PC-3 (cell line): Measurements from ENCODE around the gene PPFIBP1. TPM values are rescaled to one million over a fixed set of nuclear protein-coding genes. Genes with fewer than 3 reads are reported as not detected.

Source experiments
- ATAC-seq: fragments of 200-7000 bp; cut with Tn5 transposase; 2 replicates; pipeline ENCODE4 v1.9.1; 2020; ENCODE audit warnings: mild to moderate bottlenecking, moderate library complexity
- BruUV-seq: library from RNA; stranded (reverse); fragments of 400-500 nt; replicated peaks from 2 replicates; lab custom pipeline; 2021; lab: Mats Ljungman, UMichigan
- CTCF ChIA-PET: fragments of 300-600 bp; sonication (Branson Sonifier 250); formaldehyde crosslinking; loops from one replicate; lab custom pipeline; 2022; ENCODE audit warnings: antibody characterized with exemption; lab: Charles Lee
- POLR2A ChIA-PET: fragments of 300-600 bp; sonication (Branson Sonifier 250); formaldehyde crosslinking; loops from one replicate; lab custom pipeline; 2022; ENCODE audit warnings: antibody characterized with exemption; ENCODE audit not compliant: unreplicated experiment; lab: Charles Lee
- DNase-seq: peaks from one replicate; pipeline ENCODE4 v3.0.0-alpha.2; 2015
- H2AFZ ChIP-seq: fragments of 300-600 bp; sonication (generic); 2 replicates; pipeline ENCODE4 v1.6.0; 2016; ENCODE audit warnings: antibody characterized with exemption, low read length
- H3F3A ChIP-seq: fragments of 300-600 bp; sonication (generic); one replicate; pipeline ENCODE4 v1.6.0; 2017; ENCODE audit warnings: antibody characterized with exemption, low read length, control low read depth, mild to moderate bottlenecking; ENCODE audit not compliant: unreplicated experiment
- H3K27ac ChIP-seq: fragments of 300-600 bp; sonication (generic); 2 replicates; pipeline ENCODE4 v1.5.1; 2016; ENCODE audit warnings: mild to moderate bottlenecking, low read length
- H3K27me3 ChIP-seq: fragments of 300-600 bp; sonication (generic); 2 replicates; pipeline ENCODE4 v1.6.1; 2016; ENCODE audit warnings: low read length, mixed read lengths
- H3K36me3 ChIP-seq: fragments of 300-600 bp; sonication (generic); 2 replicates; pipeline ENCODE4 v1.6.1; 2016; ENCODE audit warnings: low read depth, mixed run types, low read length, mixed read lengths
- H3K4me1 ChIP-seq: fragments of 300-600 bp; sonication (generic); 2 replicates; pipeline ENCODE4 v1.5.1; 2016; ENCODE audit warnings: low read length; ENCODE audit not compliant: insufficient read depth
- H3K4me2 ChIP-seq: fragments of 300-600 bp; sonication (generic); 2 replicates; pipeline ENCODE4 v1.6.0; 2016; ENCODE audit warnings: low read length
- H3K4me3 ChIP-seq: fragments of 300-600 bp; sonication (generic); 2 replicates; pipeline ENCODE4 v1.5.1; 2016; ENCODE audit warnings: mild to moderate bottlenecking, low read length, mixed read lengths
- H3K79me2 ChIP-seq: fragments of 300-600 bp; sonication (generic); 2 replicates; pipeline ENCODE4 v1.6.1; 2017; ENCODE audit warnings: low read length, mixed read lengths
- H3K9ac ChIP-seq: fragments of 300-600 bp; sonication (generic); 2 replicates; pipeline ENCODE4 v1.6.0; 2016; ENCODE audit warnings: mild to moderate bottlenecking, low read length
- H3K9me2 ChIP-seq: fragments of 300-600 bp; sonication (generic); replicated peaks from 2 replicates; pipeline ENCODE4 v1.6.1; 2016; ENCODE audit warnings: mixed run types, low read length, mixed read lengths
- H3K9me3 ChIP-seq: fragments of 300-600 bp; sonication (generic); 2 replicates; pipeline ENCODE4 v1.6.1; 2016; ENCODE audit warnings: low read length, mixed read lengths
- H4K20me1 ChIP-seq: fragments of 300-600 bp; sonication (generic); 2 replicates; pipeline ENCODE4 v1.6.1; 2016; ENCODE audit warnings: low read length, mixed read lengths
- EZH2 ChIP-seq: fragments of 300-600 bp; sonication (generic); IDR thresholded peaks from one replicate; pipeline ENCODE4 v1.6.1; 2017; ENCODE audit warnings: antibody characterized with exemption, mild to moderate bottlenecking, low read length; ENCODE audit not compliant: unreplicated experiment
- EZH2phosphoT487 ChIP-seq: fragments of 300-600 bp; sonication (generic); IDR thresholded peaks from 2 replicates; pipeline ENCODE4 v1.6.1; 2018; ENCODE audit warnings: mild to moderate bottlenecking, antibody characterized with exemption, low read length, borderline replicate concordance
- intact Hi-C: fragments of 100-400 bp; cut with micrococcal nuclease; formaldehyde crosslinking; loops from 2 replicates; pipeline ENCODE4 v1.9.0; 2023
- total RNA-seq: library from RNA; depleted of rRNA; stranded (reverse); fragments of >200 nt; gene quantifications from 2 replicates; pipeline ENCODE4 v1.2.3, GENCODE V29; 2014
- TF ChIP-seq, protein P1 (sequence below): fragments of 300-600 bp; sonication (generic); conservative IDR thresholded peaks from 2 replicates; pipeline ENCODE4 v1.5.1; 2017; ENCODE audit warnings: antibody characterized with exemption, low read depth, mild to moderate bottlenecking, low read length

PPFIBP1 gene
- total RNA-seq, 1 experiment from 2014 or later = 56.9 TPM

GRCh38 chr12:27602516-27602915 lies 78.5 kb downstream of the PPFIBP1 start:
- DNase-seq = peak; percentile 44
- TF ChIP-seq EZH2phosphoT487 = no peak
- TF ChIP-seq, protein P1, sequence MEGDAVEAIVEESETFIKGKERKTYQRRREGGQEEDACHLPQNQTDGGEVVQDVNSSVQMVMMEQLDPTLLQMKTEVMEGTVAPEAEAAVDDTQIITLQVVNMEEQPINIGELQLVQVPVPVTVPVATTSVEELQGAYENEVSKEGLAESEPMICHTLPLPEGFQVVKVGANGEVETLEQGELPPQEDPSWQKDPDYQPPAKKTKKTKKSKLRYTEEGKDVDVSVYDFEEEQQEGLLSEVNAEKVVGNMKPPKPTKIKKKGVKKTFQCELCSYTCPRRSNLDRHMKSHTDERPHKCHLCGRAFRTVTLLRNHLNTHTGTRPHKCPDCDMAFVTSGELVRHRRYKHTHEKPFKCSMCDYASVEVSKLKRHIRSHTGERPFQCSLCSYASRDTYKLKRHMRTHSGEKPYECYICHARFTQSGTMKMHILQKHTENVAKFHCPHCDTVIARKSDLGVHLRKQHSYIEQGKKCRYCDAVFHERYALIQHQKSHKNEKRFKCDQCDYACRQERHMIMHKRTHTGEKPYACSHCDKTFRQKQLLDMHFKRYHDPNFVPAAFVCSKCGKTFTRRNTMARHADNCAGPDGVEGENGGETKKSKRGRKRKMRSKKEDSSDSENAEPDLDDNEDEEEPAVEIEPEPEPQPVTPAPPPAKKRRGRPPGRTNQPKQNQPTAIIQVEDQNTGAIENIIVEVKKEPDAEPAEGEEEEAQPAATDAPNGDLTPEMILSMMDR = no peak
- no peak for TF ChIP-seq EZH2
- no peak overlapping the region for H2AFZ ChIP-seq
- H3K27ac ChIP-seq = no peak overlapping the region
- POLR2A ChIA-PET = no interaction called here
- no peaks in the 10 kb centered on the region for H3F3A ChIP-seq
- ATAC-seq = no peak
- H3K9me2 ChIP-seq = no peaks in the 10 kb centered on the region
- H3K4me2 ChIP-seq = no peak overlapping the region
- H3K9ac ChIP-seq = no peak overlapping the region
- H3K9me3 ChIP-seq = no peaks in the 10 kb centered on the region
- peaks cover 7% of the 10 kb centered on the region for H3K4me1 ChIP-seq
- intact Hi-C loops = no loop called here
- no peak overlapping the region for H3K4me3 ChIP-seq
- no peaks in the 10 kb centered on the region for H3K27me3 ChIP-seq
- CTCF ChIA-PET = no interaction called here
- H3K36me3 ChIP-seq = 0 out of 2 replicates have a peak, but pooled peaks cover 11% of the 10 kb centered on the region
- H4K20me1 ChIP-seq = no peaks in the 10 kb centered on the region
- BruUV-seq = no TSS peak
- no peaks in the 10 kb centered on the region for H3K79me2 ChIP-seq

DNA sequence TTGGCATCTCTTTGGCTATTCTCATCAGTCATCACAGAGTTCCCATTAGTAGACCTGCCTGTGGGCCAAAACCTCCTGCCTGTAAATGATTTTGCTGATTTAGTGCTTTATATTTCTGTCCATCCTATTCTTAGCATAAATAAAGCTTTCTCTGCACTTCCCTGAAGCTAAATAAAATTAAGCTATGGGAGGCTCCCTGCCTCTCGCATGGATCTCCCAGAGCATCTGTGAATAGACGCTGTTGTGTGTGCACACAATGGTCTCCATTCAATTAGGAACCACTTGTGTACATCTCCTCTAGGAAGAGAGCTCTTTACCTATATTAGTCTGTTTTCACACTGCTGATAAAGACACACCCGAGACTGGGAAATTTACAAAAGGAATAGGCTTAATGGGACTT lies 80.4 kb downstream of the PPFIBP1 start:
- intact Hi-C loops = no loop called here
- Histone ChIP-seq H3K4me2 (no peak overlapping the region), H3K27ac (no peak overlapping the region), H3K9me2 (no peaks in the 10 kb centered on the region), H3K4me3 (no peak overlapping the region), H3K9me3 (no peaks in the 10 kb centered on the region), H3K36me3 (0 out of 2 replicates have a peak, but pooled peaks cover 5% of the 10 kb centered on the region), H3F3A (no peaks in the 10 kb centered on the region), H3K79me2 (no peaks in the 10 kb centered on the region), H3K27me3 (no peaks in the 10 kb centered on the region), H3K9ac (no peak overlapping the region), H3K4me1 (peaks cover 7% of the 10 kb centered on the region), H2AFZ (no peak overlapping the region), H4K20me1 (no peaks in the 10 kb centered on the region)
- CTCF ChIA-PET = interaction anchor here (0.6 kb wide), 1 partner anchor 22 kb away, joined by 3 read pairs; no protein-coding TSS in a partner anchor
- TF ChIP-seq EZH2phosphoT487 (no peak), EZH2 (no peak)
- TF ChIP-seq, protein P1 = no peak
- ATAC-seq (no peak), DNase-seq (no peak)
- POLR2A ChIA-PET = no interaction called here
- BruUV-seq = no TSS peak

DNA sequence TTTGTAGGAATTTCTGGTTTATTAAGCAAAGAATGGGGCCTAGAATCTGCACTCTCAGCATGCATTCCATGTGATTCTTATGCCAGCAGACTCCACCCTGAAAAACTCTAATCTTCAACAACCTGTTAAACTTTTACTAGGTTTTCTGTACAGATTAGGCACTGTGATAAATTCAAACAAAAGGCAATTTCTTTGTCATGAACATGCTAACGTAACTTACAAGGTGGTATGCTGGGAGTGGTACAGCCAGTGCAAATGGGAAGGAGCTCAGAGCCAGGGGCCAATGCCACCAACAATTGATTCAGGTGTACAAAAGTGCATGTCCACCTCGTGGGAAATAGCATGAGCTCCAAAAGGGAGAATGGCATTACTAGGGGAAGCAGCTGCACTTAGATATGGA lies 83.0 kb downstream of the PPFIBP1 start:
- Histone ChIP-seq H3K27ac (no peak overlapping the region), H2AFZ (no peak overlapping the region), H3K4me2 (no peak overlapping the region), H3K9ac (no peak overlapping the region), H3K4me1 (peaks cover 32% of the 10 kb centered on the region), H3F3A (no peaks in the 10 kb centered on the region), H3K9me3 (no peaks in the 10 kb centered on the region), H3K4me3 (no peak overlapping the region), H3K9me2 (no peaks in the 10 kb centered on the region), H3K36me3 (0 out of 2 replicates have a peak, but pooled peaks cover 5% of the 10 kb centered on the region), H3K27me3 (no peaks in the 10 kb centered on the region), H3K79me2 (peaks cover 12% of the 10 kb centered on the region), H4K20me1 (no peaks in the 10 kb centered on the region)
- ATAC-seq = no peak
- POLR2A ChIA-PET = no interaction called here
- CTCF ChIA-PET = no interaction called here
- intact Hi-C loops = no loop called here
- BruUV-seq = no TSS peak
- DNase-seq = no peak
- TF ChIP-seq, protein P1 = no peak
- TF ChIP-seq EZH2phosphoT487 = no peak
- TF ChIP-seq EZH2 = no peak
